Subcutaneous adipose tissue (tissue), 4 donors: ENCODE measurements around the gene ELMOD3. TPM values are rescaled to one million over a fixed set of nuclear protein-coding genes. Genes with fewer than 3 reads are reported as not detected.

Experiments
- CTCF ChIP-seq: fragments of 450-650 bp; IDR thresholded peaks from one replicate; pipeline ENCODE4 v1.5.1; 2016; ENCODE audit warnings: low read depth, mild to moderate bottlenecking, control low read depth, antibody characterized with exemption, moderate library complexity
- total RNA-seq, 4 donors: library from RNA; depleted of rRNA; stranded (reverse); fragments of >200 nt; gene quantifications; one replicate each; pipeline ENCODE4 v1.1.0, GENCODE V29; 2016

ELMOD3 gene
- total RNA-seq: 100 to 1,000 TPM in 2 of 4 donors, 10 to 100 TPM in 2; 34.5 to 192 (median 88.3) TPM

GRCh38 chr2:85354286-85355072 is at the start of gene ELMOD3, which contains the start of gene RETSAT:
Gene ELMOD3, plus strand, starts transcription at chr2:85354769. Its CDS starts 2,430 bp downstream, at chr2:85357199.
Gene RETSAT, minus strand, starts transcription at chr2:85354528. Its CDS starts 21 bp downstream, at chr2:85354507.
- no peak for TF ChIP-seq CTCF

- TF ChIP-seq CTCF: no peak
Observed at GRCh38 chr2:85307527-85307897, 47.1 kb upstream of the ELMOD3 start.

GRCh38 chr2:85308201-85308600 is 46.4 kb upstream of the ELMOD3 start:
- no peak for TF ChIP-seq CTCF

GRCh38 chr2:85308896-85309555 is 45.5 kb upstream of the ELMOD3 start:
- no peak for TF ChIP-seq CTCF

GRCh38 chr2:85309699-85310321 is 44.8 kb upstream of the ELMOD3 start:
- TF ChIP-seq CTCF: no peak

- TF ChIP-seq CTCF: no peak
Observed at GRCh38 chr2:85310330-85310729, 44.2 kb upstream of the ELMOD3 start.

- no peak for TF ChIP-seq CTCF
Observed at GRCh38 chr2:85312404-85312803, 42.2 kb upstream of the ELMOD3 start.
